A549 (cell line): Measurements from ENCODE around the gene RPS15.

Experiments used
- FOSL2 ChIP-seq, 2 experiments: fragments of 450-650 bp in 1 of 2; fragments of >200 bp in 1 of 2; sonication (Bioruptor Twin) in 1 of 2; formaldehyde crosslinking; IDR thresholded peaks; 2 replicates each; pipeline versions ENCODE4 v1.5.0 to v1.6.1; 2016 to 2020; ENCODE audit warnings: mild to moderate bottlenecking in 1 of 2, moderate library complexity in 1 of 2
- POLR2A ChIP-seq: IDR thresholded peaks from 2 replicates; pipeline ENCODE4 v1.6.1; 2012; ENCODE audit warnings: mild to moderate bottlenecking, low read length
- TF ChIP-seq, protein P1 (sequence below): fragments of >200 bp; sonication (Bioruptor Twin); formaldehyde crosslinking; IDR thresholded peaks from 3 replicates; pipeline ENCODE4 v1.5.1; 2016

DNA sequence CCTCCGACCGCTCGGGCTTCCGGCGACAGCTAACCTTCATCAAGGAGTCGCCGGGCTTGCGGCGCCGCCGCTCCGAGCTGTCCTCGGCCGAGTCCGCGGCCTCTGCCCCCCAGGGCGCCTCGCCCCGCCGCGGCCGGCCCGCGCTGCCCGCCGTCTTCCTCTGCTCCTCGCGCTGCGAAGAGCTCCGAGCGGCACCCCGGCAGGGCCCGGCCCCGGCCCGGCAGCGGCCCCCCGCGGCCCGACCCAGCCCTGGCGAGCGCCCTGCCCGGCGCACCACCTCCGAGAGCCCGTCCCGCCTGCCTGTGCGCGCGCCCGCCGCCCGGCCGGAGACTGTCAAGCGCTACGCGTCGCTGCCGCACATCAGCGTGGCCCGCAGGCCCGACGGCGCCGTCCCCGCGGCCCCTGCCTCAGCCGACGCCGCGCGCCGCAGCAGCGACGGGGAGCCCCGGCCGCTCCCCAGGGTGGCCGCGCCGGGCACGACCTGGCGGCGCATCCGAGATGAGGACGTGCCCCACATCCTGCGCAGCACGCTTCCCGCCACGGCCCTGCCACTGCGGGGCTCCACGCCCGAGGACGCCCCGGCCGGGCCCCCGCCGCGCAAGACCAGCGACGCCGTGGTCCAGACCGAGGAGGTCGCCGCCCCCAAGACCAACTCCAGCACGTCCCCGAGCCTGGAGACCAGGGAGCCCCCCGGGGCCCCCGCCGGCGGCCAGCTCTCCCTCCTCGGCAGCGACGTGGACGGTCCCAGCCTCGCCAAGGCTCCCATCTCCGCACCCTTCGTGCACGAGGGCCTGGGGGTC, 31.3 kb downstream of the RPS15 start:
- TF ChIP-seq, protein P1, sequence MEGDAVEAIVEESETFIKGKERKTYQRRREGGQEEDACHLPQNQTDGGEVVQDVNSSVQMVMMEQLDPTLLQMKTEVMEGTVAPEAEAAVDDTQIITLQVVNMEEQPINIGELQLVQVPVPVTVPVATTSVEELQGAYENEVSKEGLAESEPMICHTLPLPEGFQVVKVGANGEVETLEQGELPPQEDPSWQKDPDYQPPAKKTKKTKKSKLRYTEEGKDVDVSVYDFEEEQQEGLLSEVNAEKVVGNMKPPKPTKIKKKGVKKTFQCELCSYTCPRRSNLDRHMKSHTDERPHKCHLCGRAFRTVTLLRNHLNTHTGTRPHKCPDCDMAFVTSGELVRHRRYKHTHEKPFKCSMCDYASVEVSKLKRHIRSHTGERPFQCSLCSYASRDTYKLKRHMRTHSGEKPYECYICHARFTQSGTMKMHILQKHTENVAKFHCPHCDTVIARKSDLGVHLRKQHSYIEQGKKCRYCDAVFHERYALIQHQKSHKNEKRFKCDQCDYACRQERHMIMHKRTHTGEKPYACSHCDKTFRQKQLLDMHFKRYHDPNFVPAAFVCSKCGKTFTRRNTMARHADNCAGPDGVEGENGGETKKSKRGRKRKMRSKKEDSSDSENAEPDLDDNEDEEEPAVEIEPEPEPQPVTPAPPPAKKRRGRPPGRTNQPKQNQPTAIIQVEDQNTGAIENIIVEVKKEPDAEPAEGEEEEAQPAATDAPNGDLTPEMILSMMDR: no peak
- TF ChIP-seq FOSL2 (IDR thresholded peaks at IDR 0.05): no peak
- no peak for TF ChIP-seq FOSL2 (CRISPR knock-in tag; IDR thresholded peaks at IDR 0.05)
- TF ChIP-seq POLR2A: no peak
